ENCODE results near the gene CRKL. TPM values are rescaled to one million over a fixed set of nuclear protein-coding genes. Genes with fewer than 3 reads are reported as not detected.

Gene CRKL
- total and polyA plus RNA-seq, 2 experiments from 2014 or later = 42.4 to 80.9 TPM

- no peak for DNase-seq (ENCODE audit: low read depth in 1 of 2, low spot score in 1 of 2)
- no peaks in the 10 kb centered on the region for H3K9me3 ChIP-seq (ENCODE audit: low read depth)
Measured at GRCh38 chr22:20877715-20878114, 39.5 kb upstream of the CRKL start.

GRCh38 chr22:20881231-20881630, 36.0 kb upstream of the CRKL start:
- Histone ChIP-seq H3K4me3 (no peak overlapping the region), H3K36me3 (peaks cover 7% of the 10 kb centered on the region), H3K9me3 (ENCODE audit: low read depth) (no peaks in the 10 kb centered on the region), H3K27ac (no peak overlapping the region), H3K27me3 (no peaks in the 10 kb centered on the region), H3K4me1 (ENCODE audit: low read depth) (peaks cover 12% of the 10 kb centered on the region)
- TF ChIP-seq CTCF (IDR thresholded peaks at IDR 0.05; ENCODE audit: low read depth, low read length) = no peak
- no peak for DNase-seq (ENCODE audit: low read depth in 1 of 2, low spot score in 1 of 2)

More at GRCh38 chr22:20877715-20878114, 39.5 kb upstream of the CRKL start:
- H3K27ac ChIP-seq = no peak overlapping the region
- no peaks in the 10 kb centered on the region for H3K4me1 ChIP-seq (ENCODE audit: low read depth)
- H3K36me3 ChIP-seq = peaks cover 11% of the 10 kb centered on the region
- H3K4me3 ChIP-seq = no peak overlapping the region
- no peaks in the 10 kb centered on the region for H3K27me3 ChIP-seq
- no peak for TF ChIP-seq CTCF (IDR thresholded peaks at IDR 0.05; ENCODE audit: low read depth, low read length)

- H3K36me3 ChIP-seq = peaks cover 5% of the 10 kb centered on the region
- no peak overlapping the region for H3K4me3 ChIP-seq
- DNase-seq (ENCODE audit: low read depth in 1 of 2, low spot score in 1 of 2) = no peak
- H3K27me3 ChIP-seq = no peaks in the 10 kb centered on the region
- no peak for TF ChIP-seq CTCF (IDR thresholded peaks at IDR 0.05; ENCODE audit: low read depth, low read length)
- no peak overlapping the region for H3K27ac ChIP-seq
- no peaks in the 10 kb centered on the region for H3K9me3 ChIP-seq (ENCODE audit: low read depth)
- H3K4me1 ChIP-seq (ENCODE audit: low read depth) = peaks cover 12% of the 10 kb centered on the region
Measured at GRCh38 chr22:20881869-20882815, 35.1 kb upstream of the CRKL start.

GRCh38 chr22:20882855-20883254, 34.4 kb upstream of the CRKL start:
- no peak for TF ChIP-seq CTCF (IDR thresholded peaks at IDR 0.05; ENCODE audit: low read depth, low read length)
- no peak overlapping the region for H3K27ac ChIP-seq
- no peak overlapping the region for H3K4me3 ChIP-seq
- DNase-seq (ENCODE audit: low read depth in 1 of 2, low spot score in 1 of 2) = no peak
- no peaks in the 10 kb centered on the region for H3K27me3 ChIP-seq
- peaks cover 12% of the 10 kb centered on the region for H3K4me1 ChIP-seq (ENCODE audit: low read depth)
- H3K9me3 ChIP-seq (ENCODE audit: low read depth) = no peaks in the 10 kb centered on the region
- peaks cover 6% of the 10 kb centered on the region for H3K36me3 ChIP-seq

GRCh38 chr22:20884454-20884853, 32.8 kb upstream of the CRKL start:
- DNase-seq (ENCODE audit: low read depth in 1 of 2, low spot score in 1 of 2) = no peak
- TF ChIP-seq CTCF (IDR thresholded peaks at IDR 0.05; ENCODE audit: low read depth, low read length) = no peak
- Histone ChIP-seq H3K27ac (peak overlapping the region; percentile 87), H3K36me3 (peaks cover 12% of the 10 kb centered on the region), H3K27me3 (no peaks in the 10 kb centered on the region), H3K9me3 (ENCODE audit: low read depth) (no peaks in the 10 kb centered on the region), H3K4me3 (no peak overlapping the region), H3K4me1 (ENCODE audit: low read depth) (peaks cover 12% of the 10 kb centered on the region)

Data from cardiac muscle cell (in vitro differentiated cells and primary cell).